Endodermal cell (in vitro differentiated cells): ENCODE measurements around the gene SNRPB. TPM values are rescaled to one million over a fixed set of nuclear protein-coding genes. Genes with fewer than 3 reads are reported as not detected.

Source experiments
- DNase-seq: peaks from one replicate; pipeline ENCODE4 v3.0.0-alpha.2; 2017
- H3K27ac ChIP-seq: 2 replicates; pipeline ENCODE4 v1.5.1; 2013; ENCODE audit warnings: mild to moderate bottlenecking, low read depth, low read length, moderate library complexity
- H3K27me3 ChIP-seq: 2 replicates; pipeline ENCODE4 v1.6.1; 2013; ENCODE audit warnings: mild to moderate bottlenecking, low read length, moderate library complexity; ENCODE audit not compliant: insufficient read depth, control insufficient read depth, poor library complexity, severe bottlenecking
- H3K36me3 ChIP-seq: 2 replicates; pipeline ENCODE4 v1.7.0; 2013; ENCODE audit warnings: mild to moderate bottlenecking, low read length, moderate library complexity; ENCODE audit not compliant: control insufficient read depth, insufficient read depth
- H3K4me1 ChIP-seq: one replicate; pipeline ENCODE4 v1.7.0; 2013; ENCODE audit warnings: low read length; ENCODE audit not compliant: control insufficient read depth, insufficient read depth
- H3K4me3 ChIP-seq: 2 replicates; pipeline ENCODE4 v1.5.1; 2013; ENCODE audit warnings: mild to moderate bottlenecking, low read length, moderate library complexity
- H3K9ac ChIP-seq: 2 replicates; pipeline ENCODE4 v1.6.1; 2013; ENCODE audit warnings: mild to moderate bottlenecking, low read length, moderate library complexity; ENCODE audit not compliant: poor library complexity, severe bottlenecking; ENCODE audit errors: extremely low read depth
- H3K9me3 ChIP-seq: 2 replicates; pipeline ENCODE4 v1.6.1; 2013; ENCODE audit warnings: mild to moderate bottlenecking, low read length, moderate library complexity; ENCODE audit not compliant: control insufficient read depth
- H3K27ac Mint-ChIP-seq: 2 replicates; pipeline ENCODE4 v1.8.0; 2020; ENCODE audit warnings: mixed read lengths
- H3K27me3 Mint-ChIP-seq: 2 replicates; pipeline ENCODE4 v1.8.0; 2021; ENCODE audit warnings: mild to moderate bottlenecking, mixed read lengths; ENCODE audit not compliant: insufficient read depth
- H3K36me3 Mint-ChIP-seq: 2 replicates; pipeline ENCODE4 v1.8.0; 2020; ENCODE audit warnings: low read depth, mixed read lengths
- H3K4me1 Mint-ChIP-seq: 2 replicates; pipeline ENCODE4 v1.8.0; 2020; ENCODE audit warnings: mixed read lengths
- H3K4me3 Mint-ChIP-seq: 2 replicates; pipeline ENCODE4 v1.8.0; 2020; ENCODE audit warnings: mild to moderate bottlenecking, moderate library complexity, mixed read lengths
- H3K9me3 Mint-ChIP-seq: 2 replicates; pipeline ENCODE4 v1.8.0; 2020; ENCODE audit warnings: mild to moderate bottlenecking, mixed read lengths
- CTCF ChIP-seq: fragments of 200-600 bp; sonication (generic); conservative IDR thresholded peaks from 2 replicates; pipeline ENCODE4 v1.5.0; 2021; ENCODE audit warnings: antibody characterized with exemption, mild to moderate bottlenecking
- WGBS, 2 experiments: methylation state at CpG; one replicate each; pipeline versions ENCODE4 v1.1.5 to v1.1.7; 2013; ENCODE audit warnings: missing lambda C conversion rate in 2 of 2, mixed read lengths in 1 of 2; ENCODE audit not compliant: insufficient coverage in 1 of 2, insufficient read length in 1 of 2; 5-methylcytosine and 5-hydroxymethylcytosine counted together
- total RNA-seq, 2 donors: library from RNA; stranded (reverse); fragmentation: NEBNext Ultra II Directional in 1 of 2; extraction: Animal tissue kit (Norgen Biotek cat#: 25700) in 1 of 2; gene quantifications; 2 replicates in 1 of 2; 3 replicates in 1 of 2; pipeline ENCODE4 v1.2.1, GENCODE V29; 2021

Gene SNRPB
- total RNA-seq, 2 donors from 2014 or later, result 277 to 310 TPM

- no peak for TF ChIP-seq CTCF
- no peaks in the 10 kb centered on the region for H3K9me3 ChIP-seq
- H3K4me1 ChIP-seq, result peaks cover 3% of the 10 kb centered on the region
- H3K4me1 Mint-ChIP-seq, result peaks cover 8% of the 10 kb centered on the region
- H3K36me3 ChIP-seq, result no peaks in the 10 kb centered on the region
- no peak overlapping the region for H3K9ac ChIP-seq
- no peak overlapping the region for H3K27ac ChIP-seq
- no peak for DNase-seq
- H3K9me3 Mint-ChIP-seq, result no peaks in the 10 kb centered on the region
- no peak overlapping the region for H3K4me3 Mint-ChIP-seq
- WGBS, 2 experiments, result no CpG with 5 or more reads among the region's 1 CpG
- peaks cover 25% of the 10 kb centered on the region for H3K27me3 Mint-ChIP-seq
- no peak overlapping the region for H3K27ac Mint-ChIP-seq
- no peaks in the 10 kb centered on the region for H3K36me3 Mint-ChIP-seq
- H3K27me3 ChIP-seq, result peaks cover 61% of the 10 kb centered on the region
- no peak overlapping the region for H3K4me3 ChIP-seq
Observed at GRCh38 chr20:2515203-2515602, 44.6 kb upstream of the SNRPB start.

- H3K4me1 Mint-ChIP-seq, result peaks cover 23% of the 10 kb centered on the region
- no peak for DNase-seq
- Histone ChIP-seq H3K36me3 (no peaks in the 10 kb centered on the region), H3K27ac (no peak overlapping the region), H3K4me3 (peak overlapping the region; percentile 91), H3K4me1 (peaks cover 3% of the 10 kb centered on the region), H3K9ac (peak overlapping the region; percentile 84), H3K9me3 (no peaks in the 10 kb centered on the region), H3K27me3 (peaks cover 37% of the 10 kb centered on the region)
- 0 to 2% methylated on average over 1 to 3 of the region's 3 CpGs for WGBS, 2 experiments
- peak overlapping the region; percentile 95 for H3K4me3 Mint-ChIP-seq
- H3K9me3 Mint-ChIP-seq, result peaks cover 6% of the 10 kb centered on the region
- no peaks in the 10 kb centered on the region for H3K36me3 Mint-ChIP-seq
- H3K27ac Mint-ChIP-seq, result no peak overlapping the region
- peaks cover 33% of the 10 kb centered on the region for H3K27me3 Mint-ChIP-seq
- no peak for TF ChIP-seq CTCF
Observed at GRCh38 chr20:2509794-2510193, 39.2 kb upstream of the SNRPB start.

- H3K36me3 ChIP-seq, result no peaks in the 10 kb centered on the region
- H3K27ac ChIP-seq, result peak overlapping the region; percentile 41
- peaks cover 34% of the 10 kb centered on the region for H3K27me3 ChIP-seq
- Mint-ChIP-seq H3K4me1 (peaks cover 25% of the 10 kb centered on the region), H3K27me3 (peaks cover 37% of the 10 kb centered on the region), H3K27ac (peak overlapping the region; percentile 91), H3K36me3 (no peaks in the 10 kb centered on the region), H3K9me3 (peaks cover 6% of the 10 kb centered on the region), H3K4me3 (peak overlapping the region; percentile 95)
- peaks cover 3% of the 10 kb centered on the region for H3K4me1 ChIP-seq
- no peaks in the 10 kb centered on the region for H3K9me3 ChIP-seq
- DNase-seq, result no peak
- peak overlapping the region; percentile 91 for H3K4me3 ChIP-seq
- 3% methylated on average over 8 of the region's 9 CpGs; no CpG with 5 or more reads in 1 of the 2 experiments for WGBS, 2 experiments
- TF ChIP-seq CTCF, result peak; percentile 40
- H3K9ac ChIP-seq, result peak overlapping the region; percentile 84
Observed at GRCh38 chr20:2509468-2509781, 38.8 kb upstream of the SNRPB start.
